Thyroid gland (tissue), 4 donors: ENCODE data around the gene PRND.

Source experiments
- CTCF ChIP-seq, 6 experiments: fragments of 200-600 bp in 3 of 6; fragments of 450-650 bp in 3 of 6; sonication (generic) in 3 of 6; IDR thresholded peaks; one replicate each; pipeline ENCODE4 v1.5.1; 2016 to 2019; ENCODE audit warnings: antibody characterized with exemption in 6 of 6, mild to moderate bottlenecking in 2 of 6, inconsistent platforms in 1 of 6, moderate library complexity in 1 of 6
- POLR2A ChIP-seq, 2 donors: fragments of 450-650 bp; IDR thresholded peaks; one replicate each; pipeline ENCODE4 v1.6.1; 2017; ENCODE audit warnings: antibody characterized with exemption in 2 of 2, mild to moderate bottlenecking in 2 of 2, moderate library complexity in 1 of 2

GRCh38 chr20:4713401-4713800 is 8.3 kb upstream of the PRND start:
- TF ChIP-seq CTCF (IDR thresholded peaks at IDR 0.05) = no peak
- TF ChIP-seq POLR2A (IDR thresholded peaks at IDR 0.05) = no peak
